ENCODE data around the gene NAV3. TPM values are rescaled to one million over a fixed set of nuclear protein-coding genes. Genes with fewer than 3 reads are reported as not detected.
"Not testable (repeated sequence)": the region's sequence is repeated elsewhere in the genome, so short reads cannot be mapped to it uniquely, and the experiment has no call there.

Gene NAV3
- total RNA-seq, 1 donor from 2014 or later, result 10.8 TPM

GRCh38 chr12:78244916-78245507 is 414.3 kb downstream of the NAV3 start:
- no peak for DNase-seq (ENCODE audit: low read depth in 2 of 2)

- no peak for DNase-seq (ENCODE audit: low read depth in 2 of 2)
These were observed 417.6 kb downstream of the NAV3 start for GRCh38 chr12:78248321-78248720.

GRCh38 chr12:78249578-78249977 is 418.9 kb downstream of the NAV3 start:
- DNase-seq (ENCODE audit: low read depth in 2 of 2), result no peak

GRCh38 chr12:78257662-78258061 is 427.0 kb downstream of the NAV3 start:
- DNase-seq (ENCODE audit: low read depth in 2 of 2), result not testable (repeated sequence)

GRCh38 chr12:78260976-78261375 is 430.3 kb downstream of the NAV3 start:
- no peak for DNase-seq (ENCODE audit: low read depth in 2 of 2)

- DNase-seq (ENCODE audit: low read depth in 2 of 2), result no peak
These were observed 431.2 kb downstream of the NAV3 start for GRCh38 chr12:78261901-78262300.

Measured in dermis microvascular lymphatic vessel endothelial cell (primary cell).